ES-I3 (cell line): ENCODE data around the gene SLCO4C1.

Source experiments
- H3K36me3 ChIP-seq: 2 replicates; pipeline ENCODE4 v1.6.1; 2013; ENCODE audit warnings: mild to moderate bottlenecking, low read length, control low read depth, moderate library complexity; ENCODE audit not compliant: insufficient read depth
- H3K4me1 ChIP-seq: 2 replicates; pipeline ENCODE4 v1.6.1; 2013; ENCODE audit warnings: mild to moderate bottlenecking, control low read depth, low read length; ENCODE audit not compliant: insufficient read depth
- H3K9ac ChIP-seq: 2 replicates; pipeline ENCODE4 v1.6.1; 2013; ENCODE audit warnings: low read depth, mild to moderate bottlenecking, low read length, moderate library complexity
- H3K9me3 ChIP-seq: 2 replicates; pipeline ENCODE4 v1.6.1; 2013; ENCODE audit warnings: mild to moderate bottlenecking, low read length, moderate library complexity; ENCODE audit not compliant: control insufficient read depth, insufficient read depth

The SLCO4C1 gene

DNA sequence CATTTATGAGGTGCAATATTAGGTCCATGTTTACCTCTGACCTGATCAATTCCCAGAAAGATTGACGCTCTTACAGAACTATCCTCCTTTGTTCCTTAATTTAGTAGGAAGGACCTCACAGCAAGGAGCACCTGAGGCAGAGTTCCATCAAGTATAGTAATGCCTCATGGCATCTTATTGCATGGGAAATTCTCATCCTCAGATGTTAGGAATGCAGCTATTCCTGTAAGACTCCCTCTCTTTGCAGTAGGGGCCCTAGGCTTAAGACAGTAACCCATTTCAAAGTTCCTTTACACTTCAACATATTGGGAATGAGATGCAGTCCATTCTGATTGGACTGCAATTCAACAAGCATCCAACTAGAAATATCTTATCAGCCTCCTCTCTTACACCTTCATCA, 69.8 kb downstream of the SLCO4C1 start:
- H3K36me3 ChIP-seq: no peaks in the 10 kb centered on the region
- no peak overlapping the region for H3K9ac ChIP-seq
- H3K9me3 ChIP-seq: peaks cover 2% of the 10 kb centered on the region; the same call in 1 of the 2 replicates
- H3K4me1 ChIP-seq: no peaks in the 10 kb centered on the region

- Histone ChIP-seq H3K4me1 (no peaks in the 10 kb centered on the region), H3K9ac (no peak overlapping the region)
Observed at GRCh38 chr5:102223542-102224477, 72.3 kb downstream of the SLCO4C1 start.

DNA sequence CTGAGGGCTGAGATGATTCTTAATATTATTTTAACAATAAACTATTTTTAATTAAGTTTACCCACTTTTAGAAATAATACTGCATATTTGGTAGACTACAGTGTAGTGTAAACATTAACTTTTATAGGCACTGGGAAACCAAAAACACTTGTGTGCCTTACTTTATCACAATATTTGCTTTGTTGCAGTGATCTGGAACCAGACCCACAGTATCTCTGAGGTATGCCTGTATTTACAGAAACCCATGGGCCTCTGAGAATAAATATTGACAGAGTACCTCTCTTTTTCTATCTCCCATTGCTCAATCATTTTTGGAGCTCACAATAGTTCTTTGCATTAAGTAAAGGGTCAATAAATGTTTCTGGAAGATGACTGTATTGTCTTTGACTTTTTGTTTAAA, 73.3 kb downstream of the SLCO4C1 start:
- Histone ChIP-seq H3K36me3 (no peaks in the 10 kb centered on the region), H3K4me1 (no peaks in the 10 kb centered on the region), H3K9me3 (peaks cover 3% of the 10 kb centered on the region; the same call in 1 of the 2 replicates), H3K9ac (no peak overlapping the region)

More at GRCh38 chr5:102223542-102224477, 72.3 kb downstream of the SLCO4C1 start:
- Histone ChIP-seq H3K36me3 (no peaks in the 10 kb centered on the region), H3K9me3 (peaks cover 3% of the 10 kb centered on the region; the same call in 1 of the 2 replicates)

DNA sequence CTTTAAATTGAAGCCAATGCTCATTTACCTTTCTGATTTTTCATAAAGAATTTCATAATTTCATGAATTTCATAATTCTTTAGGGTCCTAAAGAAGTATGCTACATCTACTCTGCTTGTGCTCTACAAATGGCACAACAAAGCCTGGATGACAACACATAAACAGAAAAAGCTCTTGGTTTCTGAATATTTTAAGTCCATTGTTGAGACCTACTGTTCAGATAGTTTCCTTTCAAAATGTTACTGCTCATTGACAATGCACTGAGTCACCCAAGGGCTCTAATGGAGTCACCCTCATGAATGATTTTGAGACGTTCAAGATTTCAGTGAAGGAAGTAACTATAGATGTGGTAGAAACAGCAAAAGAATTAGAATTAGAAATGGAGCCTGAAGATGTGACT, 74.1 kb downstream of the SLCO4C1 start:
- H3K9me3 ChIP-seq: peaks cover 3% of the 10 kb centered on the region; the same call in 1 of the 2 replicates
- H3K36me3 ChIP-seq: no peaks in the 10 kb centered on the region
- no peak overlapping the region for H3K9ac ChIP-seq
- H3K4me1 ChIP-seq: peaks cover 5% of the 10 kb centered on the region; the same call in 1 of the 2 replicates

DNA sequence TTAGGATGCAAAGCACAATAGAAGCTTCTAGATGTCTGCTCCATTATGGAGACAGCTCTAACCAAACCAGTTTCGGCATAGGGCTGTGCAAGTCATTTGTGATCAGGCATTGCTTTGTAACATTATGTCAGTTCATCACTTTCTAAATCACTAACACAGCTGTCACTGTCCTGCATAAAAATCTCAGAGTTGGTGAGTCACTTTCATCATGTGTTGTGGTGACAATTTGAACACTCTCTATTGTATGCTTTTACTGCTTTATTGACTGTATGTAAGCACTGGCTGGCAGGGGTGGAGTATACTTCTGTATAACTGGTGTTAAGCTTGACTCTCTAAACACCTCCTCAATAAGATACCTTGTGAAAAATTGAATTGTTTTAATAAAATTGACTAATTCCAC, 77.9 kb downstream of the SLCO4C1 start:
- Histone ChIP-seq H3K9me3 (peaks cover 3% of the 10 kb centered on the region; the same call in 1 of the 2 replicates), H3K9ac (no peak overlapping the region), H3K4me1 (peaks cover 11% of the 10 kb centered on the region; the same call in 1 of the 2 replicates), H3K36me3 (no peaks in the 10 kb centered on the region)

DNA sequence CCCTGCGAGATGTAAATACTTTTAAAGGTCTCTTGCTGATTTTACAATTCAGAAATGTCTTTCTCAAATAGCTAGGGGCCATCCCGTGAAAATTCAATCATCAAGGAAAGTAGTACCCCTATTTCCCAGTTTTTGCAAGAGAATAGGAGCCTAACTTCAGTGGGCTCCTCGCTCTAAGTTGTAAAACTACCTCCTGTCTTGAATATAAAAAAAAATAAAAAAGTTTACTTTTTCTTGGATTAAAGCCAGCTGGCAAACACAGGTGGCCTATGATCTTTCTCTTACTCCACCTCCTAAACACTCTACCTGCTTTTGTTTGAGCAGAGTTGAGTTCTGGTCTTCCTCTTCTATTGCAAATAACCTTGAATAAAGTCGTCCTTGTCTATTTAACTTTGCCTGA, 79.4 kb downstream of the SLCO4C1 start:
- peaks cover 11% of the 10 kb centered on the region; the same call in 1 of the 2 replicates for H3K4me1 ChIP-seq
- H3K9ac ChIP-seq: no peak overlapping the region
- H3K9me3 ChIP-seq: peaks cover 3% of the 10 kb centered on the region; the same call in 1 of the 2 replicates
- no peaks in the 10 kb centered on the region for H3K36me3 ChIP-seq

DNA sequence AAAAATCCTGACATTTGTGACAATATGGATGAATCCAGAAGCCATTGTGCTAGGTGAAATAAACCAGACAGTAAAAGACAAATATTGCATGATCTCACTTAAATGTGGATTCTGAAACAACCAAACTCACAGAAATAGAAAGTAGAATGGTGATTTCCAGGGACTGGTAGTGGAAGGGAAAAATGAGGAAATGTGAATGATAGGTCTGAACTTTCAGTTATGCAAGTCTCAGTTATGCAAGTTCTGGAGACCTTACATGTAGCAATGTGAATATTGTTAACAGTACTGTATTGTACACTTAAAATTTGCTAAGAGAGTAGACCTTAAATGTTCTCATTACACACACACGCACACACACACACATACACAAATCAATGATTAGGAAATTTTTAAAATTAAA, 84.9 kb downstream of the SLCO4C1 start:
- Histone ChIP-seq H3K36me3 (no peaks in the 10 kb centered on the region), H3K4me1 (0 out of 2 replicates have a peak, but pooled peaks cover 2% of the 10 kb centered on the region), H3K9me3 (no peaks in the 10 kb centered on the region), H3K9ac (no peak overlapping the region)

DNA sequence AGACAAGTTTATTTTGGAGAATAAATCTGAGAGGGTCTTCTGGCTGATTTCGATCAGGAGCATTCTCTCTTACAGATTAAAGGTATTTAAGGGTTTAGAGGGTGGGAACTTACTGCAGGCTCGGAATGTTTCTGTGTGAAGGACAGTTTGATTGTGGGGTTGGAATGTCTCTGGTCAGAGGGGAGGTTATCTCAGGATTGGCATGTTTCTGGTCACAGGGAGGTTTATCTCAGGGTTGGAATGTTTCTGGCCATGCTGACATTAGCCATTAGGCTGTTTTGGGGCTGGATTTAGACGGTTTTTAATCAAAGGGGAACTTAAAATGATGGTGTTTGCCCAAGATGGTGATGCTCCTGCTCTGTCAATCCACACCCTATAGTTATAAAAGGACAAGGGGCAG, 95.2 kb downstream of the SLCO4C1 start:
- no peaks in the 10 kb centered on the region for H3K36me3 ChIP-seq
- H3K9me3 ChIP-seq: no peaks in the 10 kb centered on the region
- H3K4me1 ChIP-seq: no peaks in the 10 kb centered on the region
- H3K9ac ChIP-seq: no peak overlapping the region

DNA sequence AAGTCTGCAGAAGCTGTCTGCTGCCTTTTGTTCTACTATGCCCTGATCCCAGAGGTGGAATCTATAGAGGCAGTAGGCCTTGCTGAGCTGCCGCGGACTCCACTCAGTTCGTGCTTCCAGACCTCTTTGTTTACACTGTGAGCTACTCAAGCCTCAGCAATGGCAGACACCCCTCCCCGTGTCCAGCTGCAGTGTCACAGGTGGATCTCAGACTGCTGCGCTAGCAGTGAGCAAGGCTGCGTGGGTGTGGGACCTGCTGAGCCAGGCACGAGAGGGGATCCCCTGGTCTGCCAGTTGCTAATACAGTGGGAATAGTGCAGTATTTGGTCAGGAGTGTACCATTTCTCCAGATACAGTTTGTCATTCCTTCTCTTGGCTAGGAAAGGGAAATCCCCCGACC, 99.6 kb downstream of the SLCO4C1 start:
- no peaks in the 10 kb centered on the region for H3K36me3 ChIP-seq
- no peaks in the 10 kb centered on the region for H3K4me1 ChIP-seq
- peaks cover 5% of the 10 kb centered on the region; the same call in 1 of the 2 replicates for H3K9me3 ChIP-seq
- no peak overlapping the region for H3K9ac ChIP-seq
